Measurements from ENCODE around the gene CBX3.

CBX3 gene

DNA sequence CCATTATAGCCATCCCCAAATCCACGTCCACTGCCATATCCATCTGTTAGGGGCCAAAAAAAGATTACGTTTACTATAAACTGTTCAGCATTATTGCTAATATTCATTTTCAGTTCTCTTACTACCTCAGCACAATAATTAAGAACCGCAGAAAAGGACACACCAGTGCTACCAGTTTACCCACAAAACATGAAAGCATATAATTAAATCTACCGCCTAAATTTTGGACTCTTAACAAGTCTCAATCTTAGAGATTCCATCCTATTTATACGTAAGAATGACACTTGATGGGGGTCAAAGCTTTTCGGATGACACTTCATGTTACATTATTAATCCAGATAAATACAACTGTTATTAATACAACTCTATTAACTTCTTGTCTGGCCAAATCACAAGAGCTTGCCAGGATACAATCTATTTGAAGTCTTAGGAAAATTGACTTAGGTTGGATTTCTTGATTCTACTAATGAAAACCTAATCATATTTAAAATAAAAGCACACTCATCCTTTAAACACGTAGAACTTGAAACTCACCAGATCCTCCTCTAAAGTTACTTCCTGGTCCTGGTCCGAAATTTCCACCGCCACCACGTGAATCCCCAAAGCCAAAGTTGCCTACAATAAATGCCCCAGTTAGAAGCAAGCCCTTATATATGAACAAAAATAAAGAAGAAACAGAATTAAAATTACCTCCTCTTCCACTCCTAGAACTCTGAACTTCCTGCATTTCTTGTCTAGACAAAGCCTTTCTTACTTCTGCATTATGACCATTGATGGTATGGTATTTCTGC is 5.5 kb upstream of the CBX3 start:
- Histone ChIP-seq H3K9ac (ENCODE audit: low read length) (peak overlapping the region; percentile 45), H3K56ac (ENCODE audit: low read length) (no peak overlapping the region), H3K4me3 (ENCODE audit: low read length) (no peak overlapping the region), H2AK5ac (ENCODE audit: low read length) (no peak overlapping the region), H3K27ac (ENCODE audit: low read depth, low read length) (no peak overlapping the region), H3K27me3 (ENCODE audit: insufficient read depth, low read length, poor library complexity) (no peaks in the 10 kb centered on the region), H3K4ac (ENCODE audit: low read depth, low read length) (no peak overlapping the region), H3K79me1 (ENCODE audit: low read length) (no peaks in the 10 kb centered on the region), H3K36me3 (ENCODE audit: control insufficient read depth, insufficient read depth, low read length) (peaks cover 22% of the 10 kb centered on the region), H2BK15ac (replicated peaks; ENCODE audit: low read depth) (no peak overlapping the region), H3K18ac (ENCODE audit: low read length) (no peak overlapping the region), H2BK120ac (ENCODE audit: low read depth, low read length) (no peak overlapping the region), H3K4me2 (ENCODE audit: low read length) (peak overlapping the region; percentile 5), H2BK5ac (ENCODE audit: low read length) (no peak overlapping the region), H3K4me1 (ENCODE audit: control insufficient read depth, low read depth, low read length) (peaks cover 2% of the 10 kb centered on the region), H4K8ac (ENCODE audit: low read depth, low read length) (no peak overlapping the region), H3K79me2 (ENCODE audit: control insufficient read depth, insufficient read depth, low read length) (peaks cover 76% of the 10 kb centered on the region), H3K23ac (ENCODE audit: low read length) (no peak overlapping the region), H4K5ac (ENCODE audit: low read length) (no peak overlapping the region)
- no peak for DNase-seq
- no CpG with 5 or more reads among the region's 10 CpGs for WGBS (ENCODE audit: extremely low coverage, insufficient coverage, low lambda C conversion rate)

DNA sequence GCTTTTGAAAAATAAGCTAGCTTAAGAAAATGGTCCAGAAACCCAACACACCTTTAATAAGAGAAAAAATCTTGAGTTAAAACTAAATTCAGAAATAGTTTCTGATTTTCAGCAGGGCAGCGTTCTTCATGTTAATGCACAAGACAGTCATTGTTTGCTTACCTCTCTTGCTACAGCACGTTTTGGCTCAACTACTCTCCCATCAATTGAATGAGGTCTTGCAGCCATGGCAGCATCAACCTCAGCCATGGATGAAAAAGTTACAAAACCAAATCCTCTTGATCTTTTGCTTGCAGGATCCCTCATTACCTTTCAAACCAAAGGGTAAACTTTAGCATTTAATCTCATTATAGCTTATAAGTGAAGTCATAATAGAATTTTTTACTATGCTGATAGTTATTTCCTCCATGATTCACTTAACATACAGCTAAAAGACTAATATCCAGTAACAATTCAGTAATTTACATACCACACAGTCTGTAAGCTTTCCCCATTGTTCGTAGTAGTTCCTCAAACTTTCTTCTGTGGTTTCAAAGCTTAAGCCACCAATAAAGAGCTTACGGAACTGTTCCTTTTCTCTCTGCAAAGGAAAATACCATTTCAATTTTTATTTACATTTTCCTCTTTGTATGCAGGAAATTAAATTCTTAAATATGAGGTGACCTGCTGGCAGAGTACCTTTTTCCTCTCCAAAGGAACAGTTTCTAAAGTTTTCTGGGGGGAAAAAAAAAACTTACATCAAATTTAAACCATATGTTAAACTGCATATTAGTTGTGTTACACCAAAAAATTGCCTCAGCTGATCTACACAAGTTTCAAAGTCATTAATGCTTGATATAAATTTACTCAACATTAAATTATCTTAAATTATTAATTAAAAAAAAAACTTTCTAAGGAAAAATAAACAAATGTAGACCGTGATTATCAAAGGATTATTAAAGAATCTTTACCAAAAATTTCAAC is 4.1 kb upstream of the CBX3 start:
- no peak overlapping the region for H2BK120ac ChIP-seq (ENCODE audit: low read depth, low read length)
- no peak for DNase-seq
- 100% methylated on average over 1 of the region's 5 CpGs for WGBS (ENCODE audit: extremely low coverage, insufficient coverage, low lambda C conversion rate)
- H3K27ac ChIP-seq (ENCODE audit: low read depth, low read length), result no peak overlapping the region
- no peak overlapping the region for H3K23ac ChIP-seq (ENCODE audit: low read length)
- H3K4me3 ChIP-seq (ENCODE audit: low read length), result peak overlapping the region; percentile 41
- no peak overlapping the region for H4K8ac ChIP-seq (ENCODE audit: low read depth, low read length)
- H2AK5ac ChIP-seq (ENCODE audit: low read length), result no peak overlapping the region
- no peak overlapping the region for H3K18ac ChIP-seq (ENCODE audit: low read length)
- H3K79me1 ChIP-seq (ENCODE audit: low read length), result no peaks in the 10 kb centered on the region
- H2BK15ac ChIP-seq (replicated peaks; ENCODE audit: low read depth), result no peak overlapping the region
- peaks cover 20% of the 10 kb centered on the region for H3K36me3 ChIP-seq (ENCODE audit: control insufficient read depth, insufficient read depth, low read length)
- H3K79me2 ChIP-seq (ENCODE audit: control insufficient read depth, insufficient read depth, low read length), result peaks cover 81% of the 10 kb centered on the region
- H4K5ac ChIP-seq (ENCODE audit: low read length), result no peak overlapping the region
- no peaks in the 10 kb centered on the region for H3K27me3 ChIP-seq (ENCODE audit: insufficient read depth, low read length, poor library complexity)
- peaks cover 2% of the 10 kb centered on the region for H3K4me1 ChIP-seq (ENCODE audit: control insufficient read depth, low read depth, low read length)
- H2BK5ac ChIP-seq (ENCODE audit: low read length), result no peak overlapping the region
- H3K4ac ChIP-seq (ENCODE audit: low read depth, low read length), result no peak overlapping the region
- H3K4me2 ChIP-seq (ENCODE audit: low read length), result peak overlapping the region; percentile 55
- peak overlapping the region; percentile 70 for H3K9ac ChIP-seq (ENCODE audit: low read length)
- peak overlapping the region; percentile 80 for H3K56ac ChIP-seq (ENCODE audit: low read length)

DNA sequence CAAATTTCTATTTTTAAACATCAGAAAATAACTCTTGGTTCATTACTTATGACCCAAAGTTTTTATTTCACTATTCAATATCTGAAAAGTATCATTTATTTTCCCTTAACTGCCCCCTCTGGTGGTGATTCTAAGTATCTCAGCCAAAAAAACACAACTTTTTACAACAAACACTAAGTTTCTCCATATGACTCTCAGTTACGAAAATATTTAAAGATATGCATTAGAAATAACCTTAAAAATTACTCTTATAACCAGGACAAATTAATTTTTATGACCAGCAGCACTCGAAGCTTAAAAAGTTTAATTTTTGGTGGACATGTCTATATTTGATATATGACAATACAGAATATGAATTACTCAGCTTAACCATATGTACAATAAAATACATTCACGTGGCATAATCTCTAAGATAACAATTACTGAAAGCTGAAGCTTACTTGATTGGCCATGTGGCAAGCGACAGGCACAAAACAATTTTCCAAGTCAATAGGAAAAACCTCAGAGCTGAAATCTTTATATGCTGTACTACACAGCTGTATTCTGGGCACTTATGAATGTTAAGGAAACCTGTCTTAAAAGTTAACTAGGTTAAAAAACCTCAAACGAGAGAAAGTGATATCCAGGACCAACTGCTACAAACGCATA is 3.3 kb upstream of the CBX3 start:
- no peak for DNase-seq
- Histone ChIP-seq H3K18ac (ENCODE audit: low read length) (no peak overlapping the region), H2BK120ac (ENCODE audit: low read depth, low read length) (no peak overlapping the region), H3K27me3 (ENCODE audit: insufficient read depth, low read length, poor library complexity) (no peaks in the 10 kb centered on the region), H3K9ac (ENCODE audit: low read length) (peak overlapping the region; percentile 94), H4K8ac (ENCODE audit: low read depth, low read length) (no peak overlapping the region), H3K27ac (ENCODE audit: low read depth, low read length) (no peak overlapping the region), H2BK5ac (ENCODE audit: low read length) (no peak overlapping the region), H3K4me2 (ENCODE audit: low read length) (peak overlapping the region; percentile 54), H2AK5ac (ENCODE audit: low read length) (no peak overlapping the region), H3K79me1 (ENCODE audit: low read length) (no peaks in the 10 kb centered on the region), H2BK15ac (replicated peaks; ENCODE audit: low read depth) (no peak overlapping the region), H3K56ac (ENCODE audit: low read length) (peak overlapping the region; percentile 82), H3K4me1 (ENCODE audit: control insufficient read depth, low read depth, low read length) (peaks cover 2% of the 10 kb centered on the region), H3K79me2 (ENCODE audit: control insufficient read depth, insufficient read depth, low read length) (peaks cover 81% of the 10 kb centered on the region), H3K36me3 (ENCODE audit: control insufficient read depth, insufficient read depth, low read length) (peaks cover 18% of the 10 kb centered on the region), H3K4me3 (ENCODE audit: low read length) (peak overlapping the region; percentile 97), H3K23ac (ENCODE audit: low read length) (no peak overlapping the region), H3K4ac (ENCODE audit: low read depth, low read length) (no peak overlapping the region), H4K5ac (ENCODE audit: low read length) (no peak overlapping the region)
- WGBS (ENCODE audit: extremely low coverage, insufficient coverage, low lambda C conversion rate), result no CpG with 5 or more reads among the region's 6 CpGs

DNA sequence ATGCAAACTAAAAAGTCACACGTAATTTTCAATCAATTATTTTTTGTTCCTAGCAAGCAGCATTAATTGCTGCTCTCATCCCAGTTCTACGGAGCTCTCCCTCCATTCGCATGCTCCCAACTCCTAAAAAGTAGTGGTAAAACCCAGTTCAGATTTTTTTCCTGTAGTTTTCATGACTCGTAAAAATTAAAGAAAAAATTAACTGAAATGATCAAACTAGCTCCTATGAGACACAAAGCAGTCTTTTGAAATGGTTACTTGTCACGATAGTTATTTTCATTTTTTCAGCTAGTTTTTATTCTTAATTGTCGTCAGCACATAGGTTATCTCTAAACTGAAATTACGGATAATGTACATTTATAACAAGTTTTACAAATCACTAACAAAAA is 2.8 kb upstream of the CBX3 start:
- H3K4me2 ChIP-seq (ENCODE audit: low read length), result peak overlapping the region; percentile 54
- H2AK5ac ChIP-seq (ENCODE audit: low read length), result no peak overlapping the region
- H3K18ac ChIP-seq (ENCODE audit: low read length), result no peak overlapping the region
- H4K8ac ChIP-seq (ENCODE audit: low read depth, low read length), result no peak overlapping the region
- no peak overlapping the region for H3K23ac ChIP-seq (ENCODE audit: low read length)
- whole genome bisulfite sequencing (ENCODE audit: extremely low coverage, insufficient coverage, low lambda C conversion rate), result no CpG with 5 or more reads among the region's 7 CpGs
- H3K56ac ChIP-seq (ENCODE audit: low read length), result peak overlapping the region; percentile 82
- H3K4ac ChIP-seq (ENCODE audit: low read depth, low read length), result no peak overlapping the region
- no peak overlapping the region for H4K5ac ChIP-seq (ENCODE audit: low read length)
- no peak overlapping the region for H3K27ac ChIP-seq (ENCODE audit: low read depth, low read length)
- DNase-seq, result no peak
- peaks cover 2% of the 10 kb centered on the region for H3K4me1 ChIP-seq (ENCODE audit: control insufficient read depth, low read depth, low read length)
- H2BK5ac ChIP-seq (ENCODE audit: low read length), result no peak overlapping the region
- peaks cover 16% of the 10 kb centered on the region for H3K36me3 ChIP-seq (ENCODE audit: control insufficient read depth, insufficient read depth, low read length)
- no peaks in the 10 kb centered on the region for H3K27me3 ChIP-seq (ENCODE audit: insufficient read depth, low read length, poor library complexity)
- no peak overlapping the region for H2BK15ac ChIP-seq (replicated peaks; ENCODE audit: low read depth)
- peak overlapping the region; percentile 97 for H3K4me3 ChIP-seq (ENCODE audit: low read length)
- H3K79me1 ChIP-seq (ENCODE audit: low read length), result no peaks in the 10 kb centered on the region
- H2BK120ac ChIP-seq (ENCODE audit: low read depth, low read length), result no peak overlapping the region
- peaks cover 79% of the 10 kb centered on the region for H3K79me2 ChIP-seq (ENCODE audit: control insufficient read depth, insufficient read depth, low read length)
- H3K9ac ChIP-seq (ENCODE audit: low read length), result peak overlapping the region; percentile 94

DNA sequence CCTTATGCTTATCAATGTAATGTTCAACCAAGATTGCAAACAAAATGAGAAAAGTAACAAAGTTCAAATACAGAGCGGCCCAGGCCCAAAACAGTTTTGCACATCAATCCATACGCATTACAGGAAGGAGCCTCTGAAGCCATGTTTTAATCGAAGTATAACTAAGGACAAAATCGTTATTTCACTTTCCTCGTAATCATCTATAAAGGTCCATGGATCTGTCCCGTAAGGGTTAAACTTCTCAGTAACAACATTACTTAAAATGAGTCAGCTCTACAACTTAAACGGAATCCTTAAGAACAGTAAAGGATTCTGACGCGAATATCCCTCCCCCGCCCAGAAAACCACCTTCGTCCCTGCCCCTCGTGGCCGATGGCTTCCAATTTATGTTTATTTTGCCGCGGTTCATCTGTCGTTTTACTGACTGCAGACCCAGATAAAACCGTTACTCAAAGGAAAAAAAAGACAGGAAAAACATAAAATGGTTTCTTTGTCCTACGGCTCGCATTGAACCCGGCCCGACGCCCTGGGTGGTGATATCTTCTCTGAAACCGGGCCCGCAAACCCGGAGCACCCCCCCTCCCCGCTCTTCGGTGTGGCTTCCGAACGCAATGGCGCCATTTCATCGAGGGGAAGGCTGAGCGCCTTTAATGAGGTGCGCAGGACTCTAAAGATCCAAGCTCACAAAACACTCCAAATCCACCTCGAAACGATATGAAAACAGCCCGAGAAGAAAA is 2.1 kb upstream of the CBX3 start:
- Histone ChIP-seq H2BK15ac (replicated peaks; ENCODE audit: low read depth) (no peak overlapping the region), H3K4me2 (ENCODE audit: low read length) (no peak overlapping the region), H2AK5ac (ENCODE audit: low read length) (no peak overlapping the region), H3K56ac (ENCODE audit: low read length) (peak overlapping the region; percentile 99), H3K23ac (ENCODE audit: low read length) (no peak overlapping the region), H3K36me3 (ENCODE audit: control insufficient read depth, insufficient read depth, low read length) (peaks cover 14% of the 10 kb centered on the region), H3K79me2 (ENCODE audit: control insufficient read depth, insufficient read depth, low read length) (peaks cover 79% of the 10 kb centered on the region), H3K9ac (ENCODE audit: low read length) (peak overlapping the region; percentile 100), H3K4me3 (ENCODE audit: low read length) (peak overlapping the region; percentile 100), H3K4me1 (ENCODE audit: control insufficient read depth, low read depth, low read length) (peaks cover 5% of the 10 kb centered on the region), H2BK5ac (ENCODE audit: low read length) (no peak overlapping the region), H3K79me1 (ENCODE audit: low read length) (no peaks in the 10 kb centered on the region), H2BK120ac (ENCODE audit: low read depth, low read length) (peak overlapping the region; percentile 50), H3K27ac (ENCODE audit: low read depth, low read length) (peak overlapping the region; percentile 99), H4K5ac (ENCODE audit: low read length) (no peak overlapping the region), H4K8ac (ENCODE audit: low read depth, low read length) (no peak overlapping the region), H3K18ac (ENCODE audit: low read length) (peak overlapping the region; percentile 98), H3K4ac (ENCODE audit: low read depth, low read length) (peak overlapping the region; percentile 97), H3K27me3 (ENCODE audit: insufficient read depth, low read length, poor library complexity) (no peaks in the 10 kb centered on the region)
- WGBS (ENCODE audit: extremely low coverage, insufficient coverage, low lambda C conversion rate), result no CpG with 5 or more reads among the region's 36 CpGs
- peak; percentile 67 for DNase-seq
